GM21619 (cell line): Measurements from ENCODE around the gene NFIX.

Experiments
- ATAC-seq: cut with Tn5 transposase; IDR thresholded peaks from one replicate; pipeline ENCODE4 v1.9.1; 2021; ENCODE audit not compliant: unreplicated experiment

NFIX gene

GRCh38 chr19:13120031-13120430 is 124.8 kb downstream of the NFIX start:
- no peak for ATAC-seq

- no peak for ATAC-seq
Measured at GRCh38 chr19:13120817-13121216, 125.5 kb downstream of the NFIX start.

- no peak for ATAC-seq
Measured at GRCh38 chr19:13121551-13122274, 126.4 kb downstream of the NFIX start.

- no peak for ATAC-seq
Measured at GRCh38 chr19:13122275-13122878, 127.1 kb downstream of the NFIX start.

GRCh38 chr19:13122980-13123957 is 128.0 kb downstream of the NFIX start:
- no peak for ATAC-seq

- ATAC-seq: no peak
Measured at GRCh38 chr19:13127051-13127450, 131.8 kb downstream of the NFIX start.

- ATAC-seq: no peak
Measured at GRCh38 chr19:13127811-13128575, 132.7 kb downstream of the NFIX start.

- no peak for ATAC-seq
Measured at GRCh38 chr19:13128583-13128982, 133.3 kb downstream of the NFIX start.

- ATAC-seq: no peak
Measured at GRCh38 chr19:13129384-13129783, 134.1 kb downstream of the NFIX start.

- no peak for ATAC-seq
Measured at GRCh38 chr19:13130886-13131490, 135.7 kb downstream of the NFIX start.

GRCh38 chr19:13132471-13133180 is 137.4 kb downstream of the NFIX start:
- no peak for ATAC-seq

GRCh38 chr19:13133241-13133870 is 138.1 kb downstream of the NFIX start:
- ATAC-seq: no peak

GRCh38 chr19:13134626-13135025 is 139.4 kb downstream of the NFIX start:
- ATAC-seq: no peak

GRCh38 chr19:13135068-13136062 is 140.1 kb downstream of the NFIX start:
- ATAC-seq: no peak

- ATAC-seq: no peak
Measured at GRCh38 chr19:13137290-13137794, 142.1 kb downstream of the NFIX start.

- ATAC-seq: no peak
Measured at GRCh38 chr19:13138171-13138915, 143.1 kb downstream of the NFIX start.

- ATAC-seq: no peak
Measured at GRCh38 chr19:13138916-13139198, 143.6 kb downstream of the NFIX start.
